ENCODE results near the gene C12orf75.
A peak's percentile ranks its signal among the peaks of the same experiment; 100 is the strongest.
"Not testable (repeated sequence)": the region's sequence is repeated elsewhere in the genome, so short reads cannot be mapped to it uniquely, and the experiment has no call there.

C12orf75 gene

GRCh38 chr12:105310476-105311085 is 19.9 kb upstream of the C12orf75 start:
- not testable (repeated sequence) for DNase-seq

DNA sequence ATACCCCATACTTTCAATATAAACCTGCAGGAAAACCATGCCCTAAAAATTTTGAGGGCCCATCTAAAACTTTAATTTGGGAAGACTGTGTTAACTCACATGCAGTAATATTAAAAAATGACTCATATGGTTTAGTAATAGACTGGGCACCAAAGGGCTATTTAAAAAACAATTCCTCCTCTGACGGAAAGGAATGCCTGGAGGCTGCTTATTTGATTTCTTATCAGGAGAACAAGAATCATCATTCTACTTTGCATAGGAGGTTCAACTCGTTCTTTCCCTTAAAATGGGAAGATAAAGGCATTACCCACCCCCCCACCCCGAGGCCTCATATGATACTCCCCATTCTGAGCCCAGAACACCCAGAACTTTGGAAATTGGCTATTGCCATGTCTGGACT is 18.6 kb upstream of the C12orf75 start:
- DNase-seq = not testable (repeated sequence)

- DNase-seq = not testable (repeated sequence)
Measured at GRCh38 chr12:105313755-105314154, 16.7 kb upstream of the C12orf75 start.

- DNase-seq = no peak
Measured at GRCh38 chr12:105315130-105315529, 15.4 kb upstream of the C12orf75 start.

GRCh38 chr12:105315726-105316125 is 14.8 kb upstream of the C12orf75 start:
- no peak for DNase-seq

- no peak for DNase-seq
Measured at GRCh38 chr12:105316931-105317852, 13.3 kb upstream of the C12orf75 start.

DNA sequence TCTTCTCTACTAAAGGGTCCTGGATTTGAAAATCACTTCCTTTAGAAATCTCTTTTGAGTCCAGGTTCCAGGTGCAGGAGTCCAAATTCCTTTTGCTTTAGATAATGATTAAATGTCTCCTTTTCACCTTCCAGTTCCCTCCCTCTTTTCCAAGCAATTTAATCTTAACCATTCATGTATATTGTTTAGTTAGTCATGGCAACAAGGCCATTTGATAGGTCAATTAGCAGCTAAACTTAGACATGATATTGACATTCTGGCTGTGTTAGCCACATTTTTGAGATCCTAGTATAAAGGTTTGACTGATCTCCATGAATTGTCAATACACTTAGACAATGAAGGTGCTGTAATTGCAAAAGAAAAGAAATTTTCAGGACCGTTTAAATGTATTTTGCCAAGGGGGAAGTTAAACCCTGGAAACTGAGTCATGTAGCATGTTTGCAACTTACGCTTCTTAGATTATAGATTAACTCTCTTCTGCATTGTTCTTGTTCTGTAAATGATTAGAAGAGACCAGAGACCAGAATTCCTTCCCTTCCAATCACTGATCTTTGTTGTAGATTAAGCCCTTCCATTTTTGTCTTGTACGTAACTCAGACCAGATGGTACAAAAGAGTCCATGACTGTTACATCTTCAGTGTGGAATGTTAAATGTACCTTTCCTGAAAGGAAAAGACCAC is 12.4 kb upstream of the C12orf75 start:
- peak; percentile 97 for DNase-seq

DNA sequence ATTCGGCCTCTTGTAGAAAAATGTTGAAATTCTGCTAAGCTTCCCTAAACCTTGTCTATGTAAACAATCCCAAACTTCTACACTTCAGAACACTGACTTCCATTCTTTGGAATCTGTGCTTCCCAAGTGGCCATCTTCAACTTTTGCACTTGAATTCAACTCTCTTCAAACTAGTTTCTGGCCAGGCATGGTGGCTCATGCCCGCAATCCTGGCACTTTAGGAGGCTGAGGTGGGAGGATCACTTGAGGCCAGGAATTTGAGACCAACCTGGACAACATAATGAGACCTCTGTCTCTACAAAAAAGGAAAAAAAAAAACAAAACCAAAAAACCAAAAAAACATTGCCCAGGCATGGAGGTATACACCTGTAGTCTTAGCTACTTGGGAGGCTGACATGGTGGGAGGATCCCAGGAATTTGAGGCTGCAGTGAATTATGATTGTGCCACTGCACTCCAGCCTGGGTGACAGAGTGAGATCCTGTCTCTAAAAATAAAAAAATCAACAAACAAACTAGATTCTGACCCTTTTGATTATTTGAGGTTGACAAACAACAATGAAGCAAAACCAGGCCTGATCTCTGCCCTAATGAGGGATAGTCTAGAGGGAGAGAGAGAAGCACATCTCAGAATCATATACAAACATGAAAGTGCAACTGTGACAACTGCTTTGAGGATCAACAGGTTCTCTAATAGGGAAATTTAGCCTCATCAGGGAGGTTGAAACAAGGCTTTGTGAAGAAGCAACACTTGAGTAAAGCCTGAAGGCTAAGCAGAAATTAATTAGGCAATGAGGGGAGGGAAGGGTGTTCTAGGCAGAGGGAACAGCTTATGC is 11.6 kb upstream of the C12orf75 start:
- no peak for DNase-seq

DNA sequence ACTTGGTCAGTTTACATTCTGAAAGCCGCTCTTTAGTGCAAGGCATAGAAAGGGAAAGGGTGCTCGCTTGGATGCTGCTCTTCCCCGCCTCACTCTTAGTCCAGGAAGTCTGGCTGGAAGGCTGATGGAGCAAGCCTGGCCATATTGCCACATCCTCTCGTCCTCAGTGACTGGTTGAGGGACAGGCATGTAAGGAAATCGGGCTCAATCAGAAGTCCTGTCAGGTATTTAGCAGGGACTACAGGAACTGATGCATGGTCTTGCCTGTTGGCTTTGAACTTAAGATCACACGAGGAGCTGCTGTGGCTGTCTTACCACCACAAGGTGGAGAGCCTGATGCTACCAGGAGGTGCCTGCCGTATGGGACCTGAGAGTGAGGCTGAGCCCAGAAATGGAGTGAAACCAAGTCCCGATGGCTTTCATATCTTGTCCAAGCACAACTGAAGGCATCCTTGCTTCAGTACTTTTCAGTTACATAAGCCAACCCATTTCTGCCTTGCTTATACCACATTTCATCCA is 10.7 kb upstream of the C12orf75 start:
- no peak for DNase-seq

GRCh38 chr12:105321125-105321524 is 9.4 kb upstream of the C12orf75 start:
- DNase-seq = no peak

- no peak for DNase-seq
Measured at GRCh38 chr12:105322070-105322469, 8.4 kb upstream of the C12orf75 start.

DNA sequence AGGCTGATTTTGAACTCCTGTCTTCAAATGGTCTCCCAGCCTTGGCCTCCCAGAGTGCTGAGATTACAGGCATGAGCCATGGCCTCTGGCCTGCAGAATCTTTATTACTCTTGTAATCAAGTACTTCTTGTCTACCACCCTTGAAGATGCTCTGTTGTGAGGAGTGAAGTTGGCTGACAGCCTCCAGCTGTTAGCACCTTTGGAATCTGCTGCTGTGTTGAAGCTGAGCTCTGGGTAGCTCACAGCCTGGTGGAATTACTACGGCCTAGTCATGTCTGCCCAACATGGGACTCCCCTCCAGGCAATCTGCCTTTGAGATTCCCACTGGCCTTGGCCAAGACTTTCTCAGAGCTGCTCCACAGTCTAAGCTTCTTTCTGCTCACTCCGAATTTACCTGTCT is 5.8 kb upstream of the C12orf75 start:
- no peak for DNase-seq

GRCh38 chr12:105325117-105325516 is 5.4 kb upstream of the C12orf75 start:
- DNase-seq = no peak

DNA sequence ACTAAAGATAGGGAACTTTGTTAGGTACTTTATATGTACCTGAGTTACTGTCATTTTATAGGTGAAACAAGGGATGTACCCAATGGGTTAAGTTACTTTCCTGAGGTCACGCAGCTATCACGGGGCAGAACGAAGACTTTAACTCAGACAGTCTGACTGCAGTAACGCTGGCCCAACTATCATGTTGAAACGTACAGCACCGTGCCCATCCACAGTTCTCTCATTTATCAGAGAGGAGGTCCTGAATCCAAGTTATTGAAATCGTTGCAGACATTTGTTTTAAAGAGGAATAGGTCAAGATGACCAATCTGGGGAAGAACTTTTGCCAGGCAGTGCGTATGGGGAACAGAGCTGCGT is 587 bp upstream of the C12orf75 start:
- DNase-seq = no peak

DNA sequence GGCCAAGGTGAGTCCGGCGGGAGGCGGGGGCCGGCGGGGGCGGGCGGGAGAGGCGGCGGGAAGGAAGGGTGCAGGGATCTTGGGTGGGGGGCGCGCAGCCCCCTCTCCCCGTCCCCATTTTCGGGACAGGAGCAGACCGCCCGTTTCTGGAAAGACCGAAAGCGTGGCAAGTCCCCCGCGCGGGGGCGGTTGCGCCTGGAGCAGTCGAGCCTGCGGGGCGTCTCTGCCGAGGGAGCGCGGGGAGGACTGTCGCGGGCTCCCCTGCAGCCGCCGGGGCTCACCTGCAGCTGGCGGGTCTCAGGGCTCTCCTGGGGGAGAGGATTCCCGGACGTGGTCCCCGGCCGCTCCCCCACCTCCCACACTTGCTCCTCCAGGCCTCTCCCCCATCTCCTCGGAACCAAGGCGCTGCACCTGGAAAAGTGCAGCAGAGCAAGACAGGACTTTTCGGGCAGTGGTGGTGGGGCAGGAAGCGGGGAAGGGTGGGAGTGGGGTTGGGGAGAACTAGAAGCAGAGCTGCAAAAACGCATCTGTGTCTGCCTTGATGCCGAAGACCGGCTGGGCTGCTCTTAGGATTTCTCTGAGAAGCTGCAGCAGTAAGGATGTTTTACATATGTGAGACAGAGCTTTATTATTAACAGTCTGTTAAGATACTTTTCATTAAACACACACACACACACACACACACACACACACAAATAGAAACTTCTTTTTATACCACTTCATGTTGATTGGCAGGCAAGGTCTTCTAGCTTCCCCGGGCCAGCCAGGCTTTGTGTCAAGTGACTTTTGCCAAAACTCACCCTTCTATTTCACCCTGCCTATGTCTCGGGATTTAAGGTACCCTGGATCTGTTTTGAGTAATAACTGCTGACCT is 677 bp downstream of the C12orf75 start:
- DNase-seq = no peak

DNA sequence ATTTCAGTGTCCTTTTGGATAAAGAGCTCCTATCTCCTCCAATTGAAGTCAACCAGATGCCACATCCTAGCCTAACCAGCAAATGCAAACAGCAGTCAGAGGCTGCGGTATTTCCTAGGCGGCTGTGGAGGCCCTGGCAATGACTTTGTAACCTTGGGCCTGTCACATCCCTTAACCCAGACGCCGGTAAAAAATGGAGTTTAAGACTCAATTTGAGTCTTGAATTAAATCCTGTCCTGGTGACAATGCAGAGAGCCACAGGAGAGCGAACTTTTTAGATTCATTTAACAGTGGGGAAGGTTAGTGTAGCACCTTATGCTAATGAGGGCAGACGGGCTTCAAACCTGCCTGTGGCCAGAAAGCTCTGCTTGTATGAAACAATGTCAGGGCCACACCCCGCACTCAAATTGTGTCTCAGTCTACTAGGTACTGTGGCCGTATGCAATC is 1.3 kb downstream of the C12orf75 start:
- no peak for DNase-seq

GRCh38 chr12:105332286-105332685 is 1.8 kb downstream of the C12orf75 start:
- DNase-seq = not testable (repeated sequence)

- no peak for DNase-seq
Measured at GRCh38 chr12:105332925-105333324, 2.4 kb downstream of the C12orf75 start.

DNA sequence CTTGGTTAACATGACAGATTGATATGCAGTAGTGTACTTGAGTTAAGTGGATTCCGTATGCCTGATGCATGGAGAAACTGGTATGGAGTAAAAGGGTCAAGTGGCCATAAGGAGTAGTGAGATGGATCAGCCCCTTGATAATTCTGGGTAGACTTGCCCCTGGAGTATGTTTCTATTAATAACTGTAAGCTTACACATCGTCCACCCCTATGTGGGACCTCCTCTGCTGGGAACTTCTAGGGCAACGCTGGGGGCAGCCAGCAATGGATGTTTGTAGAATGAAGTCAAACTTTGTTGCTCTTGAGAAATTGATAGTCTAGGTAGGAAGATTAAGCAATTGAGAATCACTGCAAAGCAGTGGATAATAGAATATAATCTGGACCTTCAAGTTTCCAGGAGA is 3.5 kb downstream of the C12orf75 start:
- no peak for DNase-seq

DNA sequence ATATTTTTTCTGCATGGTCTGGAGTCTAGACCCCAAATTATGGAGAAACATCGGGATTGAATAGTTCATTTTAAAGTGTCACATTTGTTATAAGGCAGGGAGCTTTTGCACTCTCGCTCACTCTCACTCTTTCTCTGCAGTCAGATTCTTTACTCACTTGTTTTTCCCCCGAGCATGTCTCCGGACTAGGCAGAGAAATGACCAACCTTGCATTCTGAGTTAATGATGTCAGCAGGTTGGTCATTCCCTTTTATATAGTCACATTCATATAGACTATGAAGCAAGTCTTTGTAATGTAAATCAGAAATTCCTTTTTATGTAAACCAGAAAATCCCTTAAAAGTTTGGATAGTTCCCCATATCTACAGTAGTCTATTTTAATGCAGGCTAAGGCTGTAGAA is 4.1 kb downstream of the C12orf75 start:
- DNase-seq = no peak

GRCh38 chr12:105335856-105336255 is 5.4 kb downstream of the C12orf75 start:
- DNase-seq = no peak

DNA sequence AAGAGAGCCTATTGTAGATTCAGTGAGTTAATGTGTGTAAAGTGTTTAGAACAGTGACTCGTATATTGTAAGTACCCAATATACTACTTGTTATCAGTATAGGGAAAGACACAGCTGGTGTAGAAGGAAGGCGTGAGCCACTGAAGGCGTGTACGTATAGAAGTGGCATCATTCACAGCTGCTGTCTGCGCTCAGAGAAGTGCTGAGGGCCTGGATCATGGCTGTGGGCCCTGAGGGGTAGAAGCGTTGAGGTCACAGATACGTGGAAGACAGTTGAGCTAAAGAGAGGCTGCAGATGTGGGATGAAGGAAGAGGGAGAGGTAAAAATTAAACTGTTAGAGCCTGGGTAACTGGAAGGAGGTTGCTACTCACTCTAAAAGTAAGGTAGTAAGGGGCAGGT is 5.9 kb downstream of the C12orf75 start:
- DNase-seq = no peak
